Mesenchymal stem cell (in vitro differentiated cells and primary cell): ENCODE measurements around the gene SP1.
A peak's percentile ranks its signal among the peaks of the same experiment; 100 is the strongest.

ENCODE experiments used
- DNase-seq: peaks from one replicate; pipeline ENCODE4 v3.0.0-alpha.2; 2013
- H2AFZ ChIP-seq: one replicate; pipeline ENCODE4 v1.6.1; 2013; ENCODE audit warnings: low read depth, mild to moderate bottlenecking, control low read depth, inconsistent platforms, low read length, moderate library complexity
- H2AK5ac ChIP-seq: 2 replicates; pipeline ENCODE4 v1.6.1; 2013; ENCODE audit warnings: low read length, moderate library complexity, mild to moderate bottlenecking, inconsistent platforms; ENCODE audit not compliant: severe bottlenecking
- H2BK120ac ChIP-seq: one replicate; pipeline ENCODE4 v1.6.1; 2013; ENCODE audit warnings: low read depth, mild to moderate bottlenecking, inconsistent platforms, low read length, moderate library complexity
- H2BK12ac ChIP-seq, 2 experiments: one replicate each; pipeline ENCODE4 v1.6.1; 2013; ENCODE audit warnings: inconsistent platforms in 2 of 2, low read length in 2 of 2, mild to moderate bottlenecking in 2 of 2, moderate library complexity in 2 of 2, control low read depth in 1 of 2
- H2BK15ac ChIP-seq: one replicate; pipeline ENCODE4 v1.6.1; 2013; ENCODE audit warnings: mild to moderate bottlenecking, low read depth, inconsistent platforms; ENCODE audit not compliant: poor library complexity, severe bottlenecking
- H2BK5ac ChIP-seq: 2 replicates; pipeline ENCODE4 v1.6.1; 2013; ENCODE audit warnings: low read depth, mild to moderate bottlenecking, low read length, control low read depth, inconsistent platforms; ENCODE audit not compliant: poor library complexity, severe bottlenecking
- H3K14ac ChIP-seq, 2 experiments: one replicate each; pipeline ENCODE4 v1.6.1; 2013; ENCODE audit warnings: inconsistent platforms in 2 of 2, low read length in 2 of 2, control low read depth in 1 of 2, mild to moderate bottlenecking in 1 of 2, moderate library complexity in 1 of 2
- H3K18ac ChIP-seq, 2 experiments: one replicate each; pipeline ENCODE4 v1.6.1; 2013; ENCODE audit warnings: inconsistent platforms in 2 of 2, low read length in 2 of 2, control low read depth in 1 of 2, low read depth in 1 of 2, mild to moderate bottlenecking in 1 of 2
- H3K23ac ChIP-seq, 2 experiments: one replicate each; pipeline ENCODE4 v1.6.1; 2013; ENCODE audit warnings: inconsistent platforms in 2 of 2, low read length in 2 of 2, mild to moderate bottlenecking in 2 of 2, moderate library complexity in 2 of 2, control low read depth in 1 of 2
- H3K27ac ChIP-seq: 2 replicates; pipeline ENCODE4 v1.5.1; 2013; ENCODE audit warnings: mild to moderate bottlenecking, moderate library complexity, low read length, control low read depth, inconsistent platforms; ENCODE audit not compliant: poor library complexity, severe bottlenecking
- H3K27me3 ChIP-seq, 2 experiments: 2 replicates each; pipeline versions ENCODE4 v1.6.1 to v1.7.0; 2013; ENCODE audit warnings: low read length in 2 of 2, mild to moderate bottlenecking in 2 of 2, moderate library complexity in 2 of 2, control low read depth in 1 of 2, inconsistent platforms in 1 of 2; ENCODE audit not compliant: control insufficient read depth in 1 of 2, insufficient read depth in 1 of 2
- H3K36me3 ChIP-seq, 2 experiments: 2 replicates each; pipeline versions ENCODE4 v1.6.1 to v1.7.0; 2013; ENCODE audit warnings: low read length in 2 of 2, control low read depth in 1 of 2, inconsistent platforms in 1 of 2, low read depth in 1 of 2, mild to moderate bottlenecking in 1 of 2; ENCODE audit not compliant: insufficient read depth in 2 of 2, control insufficient read depth in 1 of 2
- H3K4ac ChIP-seq, 2 experiments: one replicate each; pipeline ENCODE4 v1.6.1; 2013; ENCODE audit warnings: inconsistent platforms in 2 of 2, low read length in 2 of 2, mild to moderate bottlenecking in 2 of 2, moderate library complexity in 2 of 2, control low read depth in 1 of 2, low read depth in 1 of 2
- H3K4me1 ChIP-seq: 2 replicates; pipeline ENCODE4 v1.6.1; 2013; ENCODE audit warnings: low read depth, low read length, control low read depth; ENCODE audit not compliant: control insufficient read depth, insufficient read depth
- H3K4me2 ChIP-seq: 2 replicates; pipeline ENCODE4 v1.6.1; 2013; ENCODE audit warnings: low read length, mild to moderate bottlenecking, inconsistent platforms; ENCODE audit not compliant: poor library complexity, severe bottlenecking
- H3K4me3 ChIP-seq, 2 experiments: 2 replicates each; pipeline versions ENCODE4 v1.5.1 to v1.7.0; 2013; ENCODE audit warnings: low read length in 2 of 2, mild to moderate bottlenecking in 2 of 2, control low read depth in 1 of 2, low read depth in 1 of 2; ENCODE audit not compliant: insufficient read depth in 1 of 2
- H3K79me1 ChIP-seq: replicated peaks from 2 replicates; pipeline ENCODE4 v1.6.1; 2013; ENCODE audit warnings: mild to moderate bottlenecking, control low read depth, low read length, inconsistent platforms; ENCODE audit not compliant: poor library complexity, severe bottlenecking
- H3K9ac ChIP-seq: 2 replicates; pipeline ENCODE4 v1.7.0; 2013; ENCODE audit warnings: mild to moderate bottlenecking, low read length, moderate library complexity
- H3K9me3 ChIP-seq: 2 replicates; pipeline ENCODE4 v1.7.0; 2013; ENCODE audit warnings: mild to moderate bottlenecking, low read length; ENCODE audit not compliant: control insufficient read depth
- H4K8ac ChIP-seq: one replicate; pipeline ENCODE4 v1.6.1; 2013; ENCODE audit warnings: inconsistent platforms, mild to moderate bottlenecking, low read length, moderate library complexity
- H4K91ac ChIP-seq: one replicate; pipeline ENCODE4 v1.6.1; 2013; ENCODE audit warnings: mild to moderate bottlenecking, low read length, inconsistent platforms
- WGBS: methylation state at CpG from one replicate; pipeline ENCODE4 v1.1.7; 2013; ENCODE audit warnings: mixed read lengths; 5-methylcytosine and 5-hydroxymethylcytosine counted together

The SP1 gene

GRCh38 chr12:53456654-53457366 is 76.8 kb downstream of the SP1 start:
- WGBS = 81% methylated on average over 5 of the region's 6 CpGs
- no peaks in the 10 kb centered on the region for H3K9me3 ChIP-seq
- no peak overlapping the region for H3K4me3 ChIP-seq

DNA sequence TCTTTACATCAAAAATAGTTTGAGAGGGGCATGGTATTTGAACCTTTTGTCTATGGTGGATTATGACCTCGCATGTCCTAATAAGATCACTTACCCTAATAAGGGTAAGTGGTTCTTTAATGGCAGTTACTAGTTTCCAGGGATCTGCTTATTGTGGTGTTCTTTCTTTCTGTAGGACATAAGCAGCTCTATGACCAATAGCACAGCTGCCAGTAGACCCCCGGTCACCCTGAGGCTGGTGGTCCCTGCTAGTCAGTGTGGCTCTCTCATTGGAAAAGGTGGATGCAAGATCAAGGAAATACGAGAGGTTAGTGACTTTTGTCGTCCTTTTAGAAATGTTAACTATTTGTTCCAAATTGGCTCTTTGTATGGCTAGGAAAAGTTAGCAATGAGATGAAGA is 79.1 kb downstream of the SP1 start:
- H3K9ac ChIP-seq = peak overlapping the region; percentile 53
- no peak overlapping the region for H2BK12ac ChIP-seq
- no peak overlapping the region for H3K18ac ChIP-seq
- H2AFZ ChIP-seq = no peak overlapping the region
- H3K4ac ChIP-seq = no peak overlapping the region
- H2AK5ac ChIP-seq = no peak overlapping the region
- H3K4me2 ChIP-seq = no peak overlapping the region
- peaks cover 56 to 100% of the 10 kb centered on the region in 2 experiments for H3K36me3 ChIP-seq
- H4K8ac ChIP-seq = no peak overlapping the region
- H2BK15ac ChIP-seq = no peak overlapping the region
- no peak overlapping the region for H3K14ac ChIP-seq
- H3K27me3 ChIP-seq = no peaks in the 10 kb centered on the region
- peaks cover 2% of the 10 kb centered on the region for H3K79me1 ChIP-seq
- no peaks in the 10 kb centered on the region for H3K9me3 ChIP-seq
- H3K4me1 ChIP-seq = peaks cover 6% of the 10 kb centered on the region
- no peak overlapping the region for H4K91ac ChIP-seq
- H3K4me3 ChIP-seq = no peak overlapping the region
- no peak overlapping the region for H2BK5ac ChIP-seq
- no peak overlapping the region for H3K23ac ChIP-seq
- WGBS = 94% methylated on average over 3 of the region's 4 CpGs
- H3K27ac ChIP-seq = no peak overlapping the region
- H2BK120ac ChIP-seq = no peak overlapping the region
- no peak for DNase-seq

More at GRCh38 chr12:53456654-53457366, 76.8 kb downstream of the SP1 start:
- Histone ChIP-seq H2BK12ac (no peak overlapping the region), H4K91ac (no peak overlapping the region), H3K4me1 (peaks cover 6% of the 10 kb centered on the region), H3K79me1 (no peaks in the 10 kb centered on the region), H3K9ac (peak overlapping the region; percentile 8), H4K8ac (no peak overlapping the region), H2AK5ac (no peak overlapping the region), H3K23ac (no peak overlapping the region), H3K27me3 (no peaks in the 10 kb centered on the region), H3K4me2 (no peak overlapping the region), H3K27ac (no peak overlapping the region), H3K14ac (no peak overlapping the region), H2BK120ac (no peak overlapping the region), H3K4ac (no peak overlapping the region), H3K18ac (no peak overlapping the region), H2BK5ac (no peak overlapping the region), H2AFZ (no peak overlapping the region), H2BK15ac (no peak overlapping the region), H3K36me3 (peaks cover 48 to 83% of the 10 kb centered on the region in 2 experiments)
- DNase-seq = no peak

GRCh38 chr12:53461059-53461458 is 81.1 kb downstream of the SP1 start:
- H2BK15ac ChIP-seq = no peak overlapping the region
- H3K27ac ChIP-seq = no peak overlapping the region
- H3K4me3 ChIP-seq = no peak overlapping the region
- no peak overlapping the region for H2AFZ ChIP-seq
- H3K14ac ChIP-seq = no peak overlapping the region
- no peak overlapping the region for H4K8ac ChIP-seq
- 90% methylated on average over 3 of the region's 3 CpGs for WGBS
- H3K4ac ChIP-seq = no peak overlapping the region
- no peak overlapping the region for H4K91ac ChIP-seq
- peaks cover 5% of the 10 kb centered on the region for H3K4me1 ChIP-seq
- H2AK5ac ChIP-seq = no peak overlapping the region
- DNase-seq = no peak
- H3K79me1 ChIP-seq = peaks cover 2% of the 10 kb centered on the region
- H3K27me3 ChIP-seq = no peaks in the 10 kb centered on the region
- H2BK120ac ChIP-seq = no peak overlapping the region
- H2BK12ac ChIP-seq = no peak overlapping the region
- H3K23ac ChIP-seq = no peak overlapping the region
- H3K9me3 ChIP-seq = no peaks in the 10 kb centered on the region
- H3K9ac ChIP-seq = peak overlapping the region; percentile 54
- no peak overlapping the region for H3K18ac ChIP-seq
- peaks cover 58 to 99% of the 10 kb centered on the region in 2 experiments for H3K36me3 ChIP-seq
- no peak overlapping the region for H3K4me2 ChIP-seq
- H2BK5ac ChIP-seq = no peak overlapping the region

- Histone ChIP-seq H3K4ac (no peak overlapping the region), H3K27me3 (no peaks in the 10 kb centered on the region), H3K4me2 (no peak overlapping the region), H3K23ac (no peak overlapping the region), H3K9ac (peak overlapping the region; percentile 54), H3K14ac (no peak overlapping the region), H2BK5ac (no peak overlapping the region), H4K91ac (no peak overlapping the region), H2BK120ac (no peak overlapping the region), H2BK15ac (no peak overlapping the region), H3K27ac (no peak overlapping the region), H3K79me1 (peaks cover 2% of the 10 kb centered on the region), H3K18ac (no peak overlapping the region), H2AFZ (no peak overlapping the region), H3K4me3 (no peak overlapping the region), H3K9me3 (no peaks in the 10 kb centered on the region), H4K8ac (no peak overlapping the region), H3K4me1 (peaks cover 5% of the 10 kb centered on the region), H2AK5ac (no peak overlapping the region), H3K36me3 (peaks cover 57 to 99% of the 10 kb centered on the region in 2 experiments), H2BK12ac (no peak overlapping the region)
- 98% methylated on average over 7 of the region's 8 CpGs for WGBS
- no peak for DNase-seq
These were observed 81.6 kb downstream of the SP1 start for GRCh38 chr12:53461591-53461990.
